ENCODE data around the gene GPR183. TPM values are rescaled to one million over a fixed set of nuclear protein-coding genes. Genes with fewer than 3 reads are reported as not detected.

GPR183 gene
- total RNA-seq, 1 donor from 2014 or later: 4.9 TPM

GRCh38 chr13:99261059-99261458 is 46.1 kb downstream of the GPR183 start:
- H3K9ac ChIP-seq (ENCODE audit: low read length): no peak overlapping the region
- Mint-ChIP-seq H3K9me3 (ENCODE audit: unreplicated experiment) (no peaks in the 10 kb centered on the region), H3K27ac (ENCODE audit: unreplicated experiment) (no peak overlapping the region), H3K4me1 (ENCODE audit: low read depth, unreplicated experiment) (peaks cover 26% of the 10 kb centered on the region), H3K36me3 (ENCODE audit: low read depth, unreplicated experiment) (peaks cover 3% of the 10 kb centered on the region), H3K4me3 (ENCODE audit: unreplicated experiment) (no peak overlapping the region), H3K27me3 (ENCODE audit: low read depth, unreplicated experiment) (no peaks in the 10 kb centered on the region)
- H3K4me1 ChIP-seq (ENCODE audit: insufficient read depth, low read length): no peaks in the 10 kb centered on the region
- no peak overlapping the region for H3K4me2 ChIP-seq (ENCODE audit: low read length)
- no peaks in the 10 kb centered on the region for H3K27me3 ChIP-seq (ENCODE audit: insufficient read depth, low read length)
- H4K20me1 ChIP-seq (ENCODE audit: insufficient read depth, low read length): peaks cover 6% of the 10 kb centered on the region
- DNase-seq (ENCODE audit: low read depth): no peak
- H3K36me3 ChIP-seq (ENCODE audit: insufficient read depth, low read length): no peaks in the 10 kb centered on the region
- no peaks in the 10 kb centered on the region for H3K9me3 ChIP-seq (ENCODE audit: insufficient read depth, low read depth, low read length)
- no peak for FAIRE-seq
- TF ChIP-seq CTCF (IDR thresholded peaks at IDR 0.05; ENCODE audit: insufficient read depth, low read depth, low read length) (no peak), EZH2 (IDR thresholded peaks at IDR 0.05; ENCODE audit: insufficient read depth, low read length) (no peak)
- H3K4me3 ChIP-seq (ENCODE audit: insufficient read depth, low read depth, low read length): no peak overlapping the region
- H2AFZ ChIP-seq (ENCODE audit: low read depth, low read length): no peak overlapping the region
- H3K79me2 ChIP-seq (ENCODE audit: insufficient read depth, low read length): no peaks in the 10 kb centered on the region
- no peak overlapping the region for H3K27ac ChIP-seq (ENCODE audit: low read depth, low read length)

- H3K9me3 Mint-ChIP-seq (ENCODE audit: unreplicated experiment): no peaks in the 10 kb centered on the region
- H3K27ac Mint-ChIP-seq (ENCODE audit: unreplicated experiment): peak overlapping the region; percentile 13
- H3K27me3 Mint-ChIP-seq (ENCODE audit: low read depth, unreplicated experiment): no peaks in the 10 kb centered on the region
- Histone ChIP-seq H2AFZ (ENCODE audit: low read depth, low read length) (no peak overlapping the region), H3K9ac (ENCODE audit: low read length) (no peak overlapping the region), H3K4me3 (ENCODE audit: insufficient read depth, low read depth, low read length) (no peak overlapping the region), H3K79me2 (ENCODE audit: insufficient read depth, low read length) (no peaks in the 10 kb centered on the region), H3K27ac (ENCODE audit: low read depth, low read length) (no peak overlapping the region), H3K9me3 (ENCODE audit: insufficient read depth, low read depth, low read length) (no peaks in the 10 kb centered on the region), H4K20me1 (ENCODE audit: insufficient read depth, low read length) (peaks cover 2% of the 10 kb centered on the region), H3K4me2 (ENCODE audit: low read length) (no peak overlapping the region), H3K4me1 (ENCODE audit: insufficient read depth, low read length) (no peaks in the 10 kb centered on the region), H3K27me3 (ENCODE audit: insufficient read depth, low read length) (no peaks in the 10 kb centered on the region), H3K36me3 (ENCODE audit: insufficient read depth, low read length) (no peaks in the 10 kb centered on the region)
- peaks cover 28% of the 10 kb centered on the region for H3K4me1 Mint-ChIP-seq (ENCODE audit: low read depth, unreplicated experiment)
- DNase-seq (ENCODE audit: low read depth) (peak; percentile 15), FAIRE-seq (no peak)
- H3K4me3 Mint-ChIP-seq (ENCODE audit: unreplicated experiment): no peak overlapping the region
- TF ChIP-seq CTCF (IDR thresholded peaks at IDR 0.05; ENCODE audit: insufficient read depth, low read depth, low read length) (no peak), EZH2 (IDR thresholded peaks at IDR 0.05; ENCODE audit: insufficient read depth, low read length) (no peak)
- H3K36me3 Mint-ChIP-seq (ENCODE audit: low read depth, unreplicated experiment): peaks cover 8% of the 10 kb centered on the region
Measured at GRCh38 chr13:99260216-99260615, 47.0 kb downstream of the GPR183 start.

GRCh38 chr13:99258946-99259345 is 48.3 kb downstream of the GPR183 start:
- Histone ChIP-seq H2AFZ (ENCODE audit: low read depth, low read length) (no peak overlapping the region), H3K9ac (ENCODE audit: low read length) (no peak overlapping the region), H3K27me3 (ENCODE audit: insufficient read depth, low read length) (no peaks in the 10 kb centered on the region), H4K20me1 (ENCODE audit: insufficient read depth, low read length) (no peaks in the 10 kb centered on the region), H3K4me3 (ENCODE audit: insufficient read depth, low read depth, low read length) (no peak overlapping the region), H3K9me3 (ENCODE audit: insufficient read depth, low read depth, low read length) (no peaks in the 10 kb centered on the region), H3K27ac (ENCODE audit: low read depth, low read length) (no peak overlapping the region), H3K36me3 (ENCODE audit: insufficient read depth, low read length) (no peaks in the 10 kb centered on the region), H3K79me2 (ENCODE audit: insufficient read depth, low read length) (no peaks in the 10 kb centered on the region), H3K4me2 (ENCODE audit: low read length) (no peak overlapping the region), H3K4me1 (ENCODE audit: insufficient read depth, low read length) (no peaks in the 10 kb centered on the region)
- peaks cover 15% of the 10 kb centered on the region for H3K36me3 Mint-ChIP-seq (ENCODE audit: low read depth, unreplicated experiment)
- H3K4me3 Mint-ChIP-seq (ENCODE audit: unreplicated experiment): no peak overlapping the region
- no peaks in the 10 kb centered on the region for H3K9me3 Mint-ChIP-seq (ENCODE audit: unreplicated experiment)
- H3K27ac Mint-ChIP-seq (ENCODE audit: unreplicated experiment): no peak overlapping the region
- FAIRE-seq (no peak), DNase-seq (ENCODE audit: low read depth) (no peak)
- peaks cover 28% of the 10 kb centered on the region for H3K4me1 Mint-ChIP-seq (ENCODE audit: low read depth, unreplicated experiment)
- no peak for TF ChIP-seq EZH2 (IDR thresholded peaks at IDR 0.05; ENCODE audit: insufficient read depth, low read length)
- no peak for TF ChIP-seq CTCF (IDR thresholded peaks at IDR 0.05; ENCODE audit: insufficient read depth, low read depth, low read length)
- no peaks in the 10 kb centered on the region for H3K27me3 Mint-ChIP-seq (ENCODE audit: low read depth, unreplicated experiment)
